KMS-11 (cell line): ENCODE results near the gene KRT27.

Source experiments
- H2AFZ ChIP-seq: fragments of 200-600 bp; sonication (generic); 2 replicates; pipeline ENCODE4 v1.6.1; 2016; ENCODE audit warnings: antibody characterized with exemption, mixed run types, low read depth
- H3K27ac ChIP-seq: fragments of 200-600 bp; sonication (generic); 2 replicates; pipeline ENCODE4 v1.6.1; 2016; ENCODE audit warnings: mild to moderate bottlenecking, mixed run types
- H3K27me3 ChIP-seq: fragments of 200-600 bp; sonication (generic); 2 replicates; pipeline ENCODE4 v1.6.1; 2017; ENCODE audit warnings: mild to moderate bottlenecking, low read depth, mixed run types, moderate library complexity; ENCODE audit not compliant: insufficient read depth
- H3K36me3 ChIP-seq: fragments of 200-600 bp; sonication (generic); 2 replicates; pipeline ENCODE4 v1.6.1; 2017; ENCODE audit warnings: mild to moderate bottlenecking, mixed run types; ENCODE audit not compliant: insufficient read depth
- H3K4me1 ChIP-seq: fragments of 200-600 bp; sonication (generic); 2 replicates; pipeline ENCODE4 v1.6.1; 2016; ENCODE audit warnings: mild to moderate bottlenecking, low read depth, mixed run types; ENCODE audit not compliant: poor library complexity, severe bottlenecking
- H3K4me2 ChIP-seq: fragments of 200-600 bp; sonication (generic); 2 replicates; pipeline ENCODE4 v1.7.0; 2016; ENCODE audit warnings: mild to moderate bottlenecking, mixed run types
- H3K4me3 ChIP-seq: fragments of 200-600 bp; sonication (generic); IDR thresholded peaks from 2 replicates; pipeline ENCODE4 v1.6.1; 2017; ENCODE audit warnings: low read depth, low read length, mixed read lengths; ENCODE audit not compliant: insufficient read depth
- H3K79me2 ChIP-seq: fragments of 200-600 bp; sonication (generic); 2 replicates; pipeline ENCODE4 v1.6.1; 2016; ENCODE audit warnings: low read depth, mixed run types; ENCODE audit not compliant: insufficient read depth
- H3K9ac ChIP-seq: fragments of 200-600 bp; sonication (generic); 2 replicates; pipeline ENCODE4 v1.6.1; 2016; ENCODE audit warnings: mild to moderate bottlenecking, mixed run types
- H4K20me1 ChIP-seq: fragments of 200-600 bp; sonication (generic); 2 replicates; pipeline ENCODE4 v1.6.1; 2016; ENCODE audit warnings: mild to moderate bottlenecking, mixed run types; ENCODE audit not compliant: insufficient read depth
- CTCF ChIP-seq: fragments of 200-600 bp; sonication (generic); conservative IDR thresholded peaks from 2 replicates; pipeline ENCODE4 v1.6.1; 2017; ENCODE audit warnings: low read depth, mild to moderate bottlenecking, antibody characterized with exemption, low read length, moderate library complexity, mixed read lengths

Gene KRT27

GRCh38 chr17:40812639-40813038, 30.3 kb upstream of the KRT27 start:
- no peak overlapping the region for H3K9ac ChIP-seq
- TF ChIP-seq CTCF = no peak
- no peaks in the 10 kb centered on the region for H3K36me3 ChIP-seq

GRCh38 chr17:40810494-40810893, 28.1 kb upstream of the KRT27 start:
- Histone ChIP-seq H2AFZ (no peak overlapping the region), H3K27ac (no peak overlapping the region), H3K4me2 (no peak overlapping the region)

More at GRCh38 chr17:40812639-40813038, 30.3 kb upstream of the KRT27 start:
- H3K27ac ChIP-seq = no peak overlapping the region
- H3K27me3 ChIP-seq = no peaks in the 10 kb centered on the region
- peaks cover under 1% of the 10 kb centered on the region for H3K4me1 ChIP-seq
- no peak overlapping the region for H3K4me2 ChIP-seq
- no peaks in the 10 kb centered on the region for H4K20me1 ChIP-seq
- no peak overlapping the region for H3K4me3 ChIP-seq
- H3K79me2 ChIP-seq = no peaks in the 10 kb centered on the region
- no peak overlapping the region for H2AFZ ChIP-seq

DNA sequence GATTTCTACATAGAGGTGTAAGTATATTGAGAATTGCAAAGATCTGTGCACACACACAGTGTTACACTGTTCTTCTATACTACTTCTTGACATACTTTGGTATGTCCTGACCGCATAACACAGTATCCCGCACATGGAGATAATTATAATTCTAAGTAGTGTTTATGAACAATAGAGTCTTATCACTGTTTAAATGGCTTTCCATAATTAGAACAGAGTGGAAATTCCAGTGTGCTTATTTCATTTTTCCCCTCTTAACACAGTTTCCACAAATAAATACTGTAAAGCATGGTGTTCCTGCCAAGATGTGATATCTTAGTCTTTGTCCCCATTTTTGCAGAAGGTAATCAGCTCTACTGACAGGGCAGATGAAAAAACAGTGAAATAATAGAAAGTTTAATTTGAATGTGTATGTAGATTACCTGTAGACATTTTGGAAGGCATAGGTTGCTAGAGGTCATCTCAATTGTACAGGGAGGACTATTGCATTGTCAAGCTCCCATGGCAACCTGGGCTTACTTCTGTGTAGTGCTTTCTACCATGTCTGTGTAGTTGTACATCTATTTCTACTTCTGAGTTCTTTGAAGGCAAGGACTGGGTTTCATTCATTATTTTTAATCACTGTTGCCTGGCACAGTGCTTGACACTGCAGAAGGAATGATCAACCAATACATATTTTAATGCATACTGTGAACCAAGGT, 27.5 kb upstream of the KRT27 start:
- Histone ChIP-seq H3K4me2 (no peak overlapping the region), H3K27me3 (no peaks in the 10 kb centered on the region), H3K9ac (no peak overlapping the region)

More at GRCh38 chr17:40810494-40810893, 28.1 kb upstream of the KRT27 start:
- Histone ChIP-seq H3K79me2 (no peaks in the 10 kb centered on the region), H3K4me3 (no peak overlapping the region), H4K20me1 (no peaks in the 10 kb centered on the region), H3K9ac (no peak overlapping the region), H3K36me3 (no peaks in the 10 kb centered on the region), H3K27me3 (no peaks in the 10 kb centered on the region), H3K4me1 (no peaks in the 10 kb centered on the region)
- no peak for TF ChIP-seq CTCF

GRCh38 chr17:40806131-40806530, 23.8 kb upstream of the KRT27 start:
- no peaks in the 10 kb centered on the region for H3K27me3 ChIP-seq
- no peak for TF ChIP-seq CTCF

More for the DNA sequence above, 27.5 kb upstream of the KRT27 start:
- H3K4me3 ChIP-seq = no peak overlapping the region
- H2AFZ ChIP-seq = no peak overlapping the region
- TF ChIP-seq CTCF = no peak
- H3K4me1 ChIP-seq = no peaks in the 10 kb centered on the region
- H4K20me1 ChIP-seq = no peaks in the 10 kb centered on the region
- no peaks in the 10 kb centered on the region for H3K36me3 ChIP-seq
- H3K27ac ChIP-seq = no peak overlapping the region
- H3K79me2 ChIP-seq = no peaks in the 10 kb centered on the region

More at GRCh38 chr17:40806131-40806530, 23.8 kb upstream of the KRT27 start:
- H3K36me3 ChIP-seq = no peaks in the 10 kb centered on the region
- H4K20me1 ChIP-seq = no peaks in the 10 kb centered on the region
- no peak overlapping the region for H3K27ac ChIP-seq
- H3K9ac ChIP-seq = no peak overlapping the region
- H2AFZ ChIP-seq = no peak overlapping the region
- H3K4me2 ChIP-seq = no peak overlapping the region
- no peaks in the 10 kb centered on the region for H3K79me2 ChIP-seq
- H3K4me3 ChIP-seq = no peak overlapping the region
- H3K4me1 ChIP-seq = peaks cover 3% of the 10 kb centered on the region
